Activated T-helper 1 cell treated with Interleukin-2 at 50 U/mL for 16 hours (primary cell): ENCODE measurements around the gene NSD1.
"Not testable (repeated sequence)": the region's sequence is repeated elsewhere in the genome, so short reads cannot be mapped to it uniquely, and the experiment has no call there.

Source experiments
- DNase-seq: peaks from one replicate; pipeline ENCODE4 v3.0.0-alpha.2; 2020; ENCODE audit warnings: low read depth

The NSD1 gene

DNA sequence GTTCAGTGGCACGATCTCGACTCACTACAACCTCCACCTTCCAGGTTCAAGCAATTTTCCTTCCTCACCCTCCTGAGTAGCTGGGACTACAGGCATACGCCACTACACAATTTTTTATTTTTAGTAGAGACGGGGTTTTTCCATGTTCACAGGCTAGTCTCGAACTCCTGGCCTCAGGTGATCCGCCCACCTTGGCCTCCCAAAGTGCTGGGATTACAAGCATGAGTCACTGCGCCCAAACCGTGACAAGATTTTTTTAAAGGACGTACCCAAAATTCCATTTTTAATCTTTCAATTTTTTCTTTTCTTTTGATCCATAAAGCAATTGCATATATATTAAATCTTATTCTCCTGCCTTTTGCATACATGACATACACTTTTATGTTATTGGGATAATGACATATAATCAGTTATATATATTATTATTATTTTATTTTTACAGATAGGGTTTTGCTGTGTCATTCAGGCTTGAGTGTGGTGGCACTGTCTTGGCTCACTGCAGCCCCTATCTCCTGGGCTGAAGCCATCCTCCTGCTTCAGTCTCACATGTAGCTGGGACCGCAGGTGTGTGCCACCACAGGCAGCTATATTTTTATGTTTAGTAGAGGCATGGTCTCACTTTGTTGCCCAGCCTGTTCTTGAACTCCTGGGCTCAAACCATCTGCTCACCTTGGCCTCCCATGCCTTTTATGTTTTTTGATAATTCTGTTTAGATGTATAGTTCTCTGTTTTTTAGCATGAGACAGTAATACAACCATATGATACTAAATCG is 98.1 kb downstream of the NSD1 start:
- DNase-seq: no peak

DNA sequence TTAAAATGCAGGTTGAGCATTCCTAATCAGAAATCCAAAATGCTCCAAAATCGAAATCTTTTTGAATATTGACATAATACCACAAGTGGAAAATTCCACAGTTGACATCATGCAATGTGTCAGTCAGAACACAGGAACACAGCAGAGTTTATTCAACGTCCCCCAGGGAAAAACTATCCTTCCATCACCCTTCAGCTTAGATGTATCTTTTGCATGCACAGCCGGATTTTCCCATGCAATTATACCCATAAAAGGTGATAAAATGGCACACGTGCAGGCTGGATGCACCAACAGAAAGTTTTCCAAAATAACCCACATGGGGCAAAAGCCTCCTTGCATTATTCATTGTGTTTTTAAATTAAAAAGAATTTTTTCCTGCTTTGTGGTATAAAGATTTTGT is 98.8 kb downstream of the NSD1 start:
- no peak for DNase-seq

DNA sequence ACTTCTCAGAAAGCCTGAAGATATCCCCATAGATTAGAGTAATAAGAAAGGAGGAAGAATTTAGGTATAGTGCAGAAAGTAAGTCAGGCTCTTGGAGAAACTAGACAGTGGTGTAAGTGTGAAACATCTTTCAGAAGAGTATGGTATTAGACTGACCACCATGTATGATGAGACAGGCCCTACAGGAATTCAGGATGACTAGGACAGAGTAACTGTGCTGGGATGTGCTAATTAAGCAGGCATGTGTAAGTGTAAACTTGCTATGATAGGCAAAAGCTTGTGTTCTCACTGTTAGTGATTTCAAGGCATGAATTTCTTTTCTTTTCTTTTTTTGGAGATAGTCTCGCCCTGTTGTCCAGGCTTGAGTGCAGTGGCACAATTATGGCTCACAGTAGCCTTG is 99.2 kb downstream of the NSD1 start:
- no peak for DNase-seq

DNA sequence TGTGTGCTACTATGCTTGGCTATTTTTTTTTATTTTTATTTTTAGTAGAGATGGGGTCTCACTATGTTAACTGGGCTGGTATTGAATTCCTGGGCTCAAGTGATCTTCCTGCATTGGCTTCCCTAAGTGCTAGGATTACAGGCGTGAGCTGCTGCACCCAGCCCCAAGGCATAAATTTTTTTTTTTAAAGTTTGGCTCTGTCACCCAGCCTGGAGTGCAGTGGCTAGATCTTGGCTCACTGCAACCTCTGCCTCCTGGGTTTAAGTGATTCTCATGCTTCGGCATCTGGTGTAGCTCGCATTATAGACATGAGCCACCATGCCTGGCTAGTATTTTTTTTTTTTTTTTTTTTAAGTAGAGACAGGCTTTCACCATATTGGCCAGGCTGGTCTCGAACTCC is 99.6 kb downstream of the NSD1 start:
- DNase-seq: no peak

DNA sequence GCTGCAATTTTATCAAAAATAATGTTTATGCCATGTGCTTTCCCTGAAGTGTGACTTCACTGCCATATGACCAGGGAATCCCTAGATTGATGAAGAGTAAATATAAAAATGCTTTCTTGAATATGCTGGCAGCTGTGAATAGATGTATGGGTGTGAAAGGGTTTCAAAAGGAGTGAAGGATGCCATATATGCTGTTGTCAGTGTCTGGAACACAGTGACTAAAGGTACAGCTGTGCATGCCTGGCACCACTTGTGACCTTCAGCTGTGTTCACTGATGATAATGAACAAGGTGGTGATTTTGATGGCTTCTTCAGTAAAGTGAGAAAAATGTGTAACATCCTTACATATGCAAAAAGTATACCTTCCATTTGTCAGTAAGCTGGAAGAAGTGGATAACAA is 100.2 kb downstream of the NSD1 start:
- DNase-seq: no peak

DNA sequence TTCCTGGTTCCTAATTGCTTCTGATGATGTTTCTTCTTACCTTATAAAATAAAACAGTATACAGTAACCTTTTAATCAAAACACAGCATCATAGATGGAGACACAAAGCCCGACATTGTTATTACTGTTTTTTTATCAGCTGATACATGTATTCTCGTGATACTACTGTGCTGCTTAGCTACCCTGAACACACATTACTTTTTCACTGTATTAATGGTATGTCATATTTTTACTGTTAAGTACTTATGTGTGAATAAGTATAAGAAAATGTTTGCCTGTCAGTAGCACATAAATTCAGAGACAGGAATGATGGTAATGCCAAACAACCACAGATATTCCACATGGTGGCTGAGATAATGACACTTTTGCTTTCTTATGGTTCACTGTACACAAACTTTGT is 101.3 kb downstream of the NSD1 start:
- no peak for DNase-seq

DNA sequence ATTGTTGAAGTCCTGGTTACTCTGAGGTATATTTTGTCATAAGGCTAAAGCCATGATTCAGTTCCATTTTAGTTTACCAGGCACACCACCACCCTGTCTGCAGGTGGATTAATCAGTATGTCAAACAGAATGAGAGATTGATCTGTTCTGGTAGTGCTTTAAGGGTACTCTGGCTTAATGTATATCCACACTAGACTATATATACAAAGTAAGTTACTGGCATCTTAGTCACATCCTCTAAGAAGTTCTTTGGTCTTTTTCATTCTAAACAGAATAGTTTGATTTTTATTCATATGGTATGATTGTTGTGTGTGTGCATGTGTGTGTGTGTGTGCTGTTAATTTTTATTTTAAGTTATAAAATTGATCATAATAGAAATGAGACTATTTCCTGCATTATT is 108.2 kb downstream of the NSD1 start:
- DNase-seq: no peak

DNA sequence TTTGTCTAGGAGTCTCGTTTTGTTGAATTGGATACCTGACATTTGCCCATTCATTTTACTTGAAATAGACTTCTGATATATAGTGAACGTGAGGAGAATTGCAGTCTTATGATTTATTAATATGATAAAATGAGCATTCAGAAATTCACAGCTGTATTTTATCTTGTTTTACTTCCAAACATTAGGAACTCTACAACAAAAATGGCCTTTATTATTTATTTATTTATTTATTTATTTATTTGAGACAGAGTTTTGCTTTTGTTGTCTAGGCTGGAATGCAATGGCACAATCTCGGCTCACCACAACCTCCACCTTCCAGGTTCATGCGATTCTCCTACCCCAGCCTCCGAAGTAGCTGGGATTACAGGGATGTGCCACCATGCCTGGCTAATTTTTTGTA is 108.7 kb downstream of the NSD1 start:
- no peak for DNase-seq

DNA sequence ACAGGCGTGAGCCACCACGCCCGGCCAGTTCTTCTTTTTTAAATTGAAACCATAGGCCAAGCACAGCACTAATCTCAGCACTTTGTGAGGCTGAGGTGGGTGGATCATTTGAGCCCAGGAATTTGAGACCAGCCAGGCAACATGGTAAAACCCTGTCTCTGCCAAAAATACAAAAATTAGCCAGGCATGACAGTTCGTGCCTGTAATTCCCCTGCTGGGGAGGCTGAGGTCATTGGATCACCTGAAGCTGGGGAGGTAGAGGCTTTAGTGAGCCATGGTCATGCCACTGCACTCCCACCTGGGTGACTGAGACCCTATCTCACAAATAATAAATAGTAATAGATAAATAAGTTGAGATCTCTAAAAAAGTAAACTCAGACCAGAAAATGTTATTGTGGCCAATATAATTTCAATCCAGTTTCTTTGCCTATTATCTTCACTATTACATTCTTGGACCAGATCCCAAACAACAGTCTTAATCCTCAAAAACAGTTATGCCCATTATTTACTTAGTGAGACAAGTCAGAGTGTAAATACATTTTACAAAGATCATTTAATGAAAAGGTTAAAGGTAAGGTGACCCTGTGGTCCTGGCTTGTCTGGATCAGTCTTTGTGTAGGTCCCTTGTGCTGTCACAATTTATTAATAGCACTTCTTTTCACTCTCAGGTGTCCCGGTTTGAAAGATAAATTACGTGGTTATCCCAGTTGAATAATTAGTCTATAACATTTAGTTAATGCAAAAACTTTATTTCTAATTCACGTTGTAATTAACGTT is 116.4 kb downstream of the NSD1 start:
- no peak for DNase-seq

DNA sequence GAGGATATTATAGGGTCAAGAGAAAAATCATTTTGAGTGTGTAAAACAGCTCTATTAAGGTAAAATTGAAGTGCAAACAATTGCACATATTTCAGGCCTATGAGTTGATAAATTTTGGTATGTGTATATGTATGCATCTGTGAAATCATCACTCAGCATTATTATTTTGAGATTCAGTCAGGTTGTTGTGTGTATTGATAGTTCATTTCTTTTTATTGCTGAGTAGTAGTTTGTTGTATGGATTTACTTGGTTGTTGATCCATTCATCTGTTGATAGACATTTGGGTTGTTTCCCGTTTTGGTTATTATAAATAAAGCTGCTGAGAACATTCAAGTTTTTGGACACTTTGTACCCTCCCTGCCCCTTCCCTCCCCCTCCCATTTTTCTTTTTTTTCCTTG is 119.7 kb downstream of the NSD1 start:
- no peak for DNase-seq

DNA sequence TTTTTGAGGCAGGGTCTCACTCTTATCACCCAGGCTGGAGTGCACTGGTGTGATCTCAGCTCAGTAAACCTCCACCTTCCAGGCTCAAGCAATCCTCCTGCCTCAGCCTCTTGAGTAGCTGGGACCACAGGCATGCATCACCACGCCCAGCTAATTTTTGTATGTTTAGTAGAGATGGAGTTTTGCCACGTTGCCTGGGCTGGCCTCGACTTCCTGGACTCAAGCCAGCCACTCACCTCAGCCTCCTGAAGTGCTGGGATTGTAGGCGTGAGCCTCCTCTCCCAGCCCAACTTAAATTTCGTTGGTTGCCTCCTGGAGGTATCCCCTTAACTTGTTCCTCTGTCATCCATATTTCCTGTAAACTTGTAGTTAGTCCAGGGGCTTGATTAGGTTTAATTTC is 122.7 kb downstream of the NSD1 start:
- no peak for DNase-seq

DNA sequence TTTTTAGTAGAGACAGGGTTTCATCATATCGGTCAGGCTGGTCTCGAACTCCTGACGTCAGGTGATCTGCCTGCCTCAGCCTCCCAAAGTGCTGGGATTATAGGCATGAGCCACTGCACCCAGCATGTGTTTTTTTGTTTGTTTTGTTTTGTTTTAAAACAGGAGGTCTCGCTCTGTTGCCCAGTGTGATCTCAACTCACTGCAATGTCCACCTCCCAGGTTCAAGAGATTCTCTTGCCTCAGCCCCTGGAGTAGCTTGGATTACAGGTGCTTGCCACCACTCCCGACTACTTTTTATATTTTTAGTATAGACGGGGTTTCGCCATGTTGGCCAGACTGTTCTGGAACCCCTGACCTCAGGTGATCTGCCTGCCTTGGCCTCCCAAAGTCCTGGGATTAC is 125.1 kb downstream of the NSD1 start:
- DNase-seq: not testable (repeated sequence)

DNA sequence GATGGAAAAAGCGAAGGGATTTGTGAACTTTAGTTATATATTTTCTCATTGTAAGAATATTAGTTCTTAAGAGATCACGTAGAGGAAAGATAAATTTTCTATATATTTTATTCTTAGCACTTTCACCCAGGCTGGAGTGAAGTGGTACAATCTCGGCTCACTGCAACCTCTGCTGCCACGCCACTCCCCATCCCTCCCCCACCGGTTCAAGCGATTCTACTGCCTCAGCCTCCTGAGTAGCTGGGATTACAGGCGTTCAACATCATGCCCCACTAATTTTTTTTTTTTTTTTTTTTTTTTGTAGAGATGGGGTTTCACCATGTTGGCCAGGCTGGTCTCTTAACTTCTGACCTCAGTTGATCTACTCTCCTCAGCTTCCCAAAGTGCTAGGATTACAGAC is 127.4 kb downstream of the NSD1 start:
- DNase-seq: no peak

DNA sequence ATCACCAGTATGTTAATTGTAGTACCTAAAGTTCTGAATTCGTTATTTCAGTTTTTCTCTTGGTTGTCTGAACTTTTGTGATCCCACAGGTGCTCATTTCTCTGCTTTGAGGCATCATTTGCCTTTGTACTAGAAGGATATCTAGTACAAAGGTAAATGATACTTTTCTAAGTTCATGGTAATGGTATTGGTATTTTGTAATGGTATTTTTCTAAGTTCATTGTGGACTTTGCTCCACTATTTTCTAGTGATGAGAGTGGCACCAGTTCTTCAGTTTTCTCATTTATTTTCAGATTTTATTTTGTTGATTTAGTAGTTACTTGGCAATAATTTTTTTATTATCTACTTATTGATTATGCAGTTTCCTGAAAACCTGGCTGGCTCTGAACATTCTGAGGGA is 127.9 kb downstream of the NSD1 start:
- no peak for DNase-seq

DNA sequence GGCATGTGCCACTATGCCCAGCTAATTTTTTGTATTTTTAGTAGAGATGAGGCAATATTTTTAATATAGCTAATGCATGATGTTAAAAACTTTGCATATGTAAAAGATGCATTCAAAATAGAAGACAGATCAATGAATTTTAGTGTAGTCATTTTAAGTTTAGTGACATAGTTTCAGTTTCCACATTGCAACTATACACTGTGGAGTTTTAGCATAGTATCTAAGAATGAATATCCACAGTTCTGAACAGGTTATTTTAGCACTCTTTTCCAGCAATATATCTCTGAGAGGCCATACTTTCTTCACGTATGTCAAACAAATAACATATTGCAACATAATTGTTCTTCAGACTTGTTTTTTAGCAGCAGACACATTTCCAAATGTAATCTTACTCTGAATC is 130.6 kb downstream of the NSD1 start:
- DNase-seq: no peak

DNA sequence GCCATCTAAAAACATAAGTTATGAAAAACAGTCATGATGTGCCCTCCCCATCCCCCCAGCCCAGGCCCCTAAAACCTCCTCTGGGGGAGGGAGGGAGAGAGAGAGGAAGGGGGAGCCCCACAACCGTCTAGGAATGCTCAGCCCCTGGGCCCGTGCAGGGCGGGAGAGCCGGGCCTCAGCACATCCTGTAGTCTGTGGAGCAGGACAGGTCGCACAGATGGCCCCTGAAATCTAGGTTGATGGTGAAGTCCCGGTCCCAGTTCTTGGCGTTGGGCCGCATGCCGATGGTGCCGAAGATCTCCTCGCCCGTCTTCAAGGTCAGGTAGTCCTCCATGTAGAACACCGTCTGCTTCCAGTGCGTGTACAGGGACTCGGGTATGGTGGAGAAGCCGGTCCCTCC is 131.8 kb downstream of the NSD1 start:
- no peak for DNase-seq

DNA sequence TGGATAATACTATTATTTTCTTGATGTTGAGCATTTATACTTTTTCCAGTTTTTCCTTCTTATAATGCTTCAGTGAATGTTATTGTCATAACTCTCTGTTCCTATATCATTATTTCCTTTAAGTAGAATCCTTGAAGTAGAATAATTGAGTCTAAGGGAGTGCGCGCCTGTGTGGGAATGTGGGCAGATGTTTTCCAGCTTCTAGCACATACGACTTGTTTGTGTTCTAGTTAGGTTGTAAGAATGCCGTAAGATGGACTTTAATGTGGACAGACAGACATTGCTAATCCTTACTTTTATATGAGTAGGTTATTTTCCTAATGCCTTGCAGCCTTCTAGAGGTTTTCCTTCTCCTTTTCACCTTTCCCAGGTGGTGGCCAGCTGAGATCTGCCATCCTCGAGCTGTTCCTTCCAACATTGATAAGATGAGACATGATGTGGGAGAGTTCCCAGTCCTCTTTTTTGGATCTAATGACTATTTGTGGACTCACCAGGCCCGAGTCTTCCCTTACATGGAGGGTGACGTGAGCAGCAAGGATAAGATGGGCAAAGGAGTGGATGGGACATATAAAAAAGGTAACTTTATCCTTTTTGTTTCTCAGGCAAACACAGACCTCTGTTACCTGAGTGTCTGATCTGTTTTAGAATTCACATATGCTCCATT is 135.8 kb downstream of the NSD1 start:
- DNase-seq: no peak

DNA sequence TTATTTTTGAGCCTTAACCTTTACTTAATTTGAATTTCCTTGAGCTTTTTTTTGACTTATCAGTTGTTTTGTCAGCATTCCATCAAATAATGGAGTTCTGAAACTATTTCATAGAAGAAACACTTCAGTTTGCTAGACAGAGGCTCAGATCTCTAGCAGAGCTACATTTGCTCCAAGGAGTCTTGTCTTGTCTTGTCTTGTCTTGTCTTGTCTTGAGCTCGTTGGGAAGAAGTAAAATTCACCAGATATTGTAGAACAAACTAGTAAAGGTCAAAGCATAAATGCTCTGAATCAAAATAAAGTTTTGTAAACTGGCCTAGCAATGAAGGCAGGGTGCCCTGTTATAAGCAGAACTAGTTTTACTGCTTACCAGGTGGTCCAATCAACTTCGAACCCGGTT is 136.4 kb downstream of the NSD1 start:
- DNase-seq: no peak

DNA sequence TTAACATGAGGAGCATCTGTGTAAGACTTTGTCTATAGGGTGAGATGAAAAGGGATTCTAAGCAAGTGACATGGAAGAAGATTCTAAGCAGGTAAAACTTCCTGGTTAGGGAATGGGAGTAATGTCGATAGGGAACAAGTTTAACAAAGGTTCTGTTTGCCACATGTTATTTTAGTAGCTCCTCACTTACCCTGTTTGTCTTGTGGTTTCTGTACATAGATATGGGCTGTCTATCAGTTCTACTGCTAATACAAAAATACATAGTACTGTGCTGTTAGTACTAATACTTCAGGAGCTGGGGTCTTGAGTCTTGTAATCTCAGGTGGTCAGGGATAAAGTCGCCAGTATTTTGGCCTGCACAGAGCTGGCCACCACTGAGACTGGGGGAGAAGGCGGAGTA is 137.1 kb downstream of the NSD1 start:
- no peak for DNase-seq

DNA sequence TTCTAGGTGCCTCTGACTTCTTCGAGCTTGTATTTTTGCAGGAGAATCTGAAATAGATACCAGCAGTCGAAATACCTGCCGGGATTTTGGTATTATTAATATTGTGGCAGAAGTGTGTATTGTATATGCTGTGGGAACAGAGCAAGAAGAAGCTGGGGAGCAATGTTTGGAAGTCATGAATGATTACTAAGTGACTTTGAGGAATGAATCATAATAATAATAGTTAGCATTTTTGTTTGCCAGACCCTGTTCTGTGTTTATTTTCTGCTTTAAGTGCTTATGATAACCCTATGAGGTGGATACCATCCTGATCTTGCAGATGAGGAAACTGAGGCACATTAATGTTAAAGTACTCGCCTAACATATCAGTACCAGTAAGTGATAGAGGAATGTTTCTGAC is 137.5 kb downstream of the NSD1 start:
- no peak for DNase-seq

DNA sequence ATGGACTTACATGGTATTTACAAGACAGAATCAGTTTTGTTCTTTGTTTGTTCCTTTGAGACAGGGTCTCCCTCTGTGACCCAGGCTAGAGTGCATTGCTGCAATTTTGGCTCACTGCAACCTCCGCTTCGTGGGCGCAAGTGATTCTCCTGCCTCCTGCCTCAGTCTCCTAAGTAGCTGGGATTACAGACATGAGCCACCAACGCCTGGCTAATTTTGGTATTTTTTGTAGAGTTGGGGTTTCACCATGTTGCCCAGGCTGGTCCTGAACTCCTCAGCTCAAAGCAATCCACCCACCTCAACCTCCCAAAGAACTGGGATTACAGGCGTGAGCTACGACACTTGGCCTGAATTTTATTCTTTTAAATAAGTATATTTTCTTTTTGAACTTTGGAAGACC is 142.3 kb downstream of the NSD1 start:
- no peak for DNase-seq

DNA sequence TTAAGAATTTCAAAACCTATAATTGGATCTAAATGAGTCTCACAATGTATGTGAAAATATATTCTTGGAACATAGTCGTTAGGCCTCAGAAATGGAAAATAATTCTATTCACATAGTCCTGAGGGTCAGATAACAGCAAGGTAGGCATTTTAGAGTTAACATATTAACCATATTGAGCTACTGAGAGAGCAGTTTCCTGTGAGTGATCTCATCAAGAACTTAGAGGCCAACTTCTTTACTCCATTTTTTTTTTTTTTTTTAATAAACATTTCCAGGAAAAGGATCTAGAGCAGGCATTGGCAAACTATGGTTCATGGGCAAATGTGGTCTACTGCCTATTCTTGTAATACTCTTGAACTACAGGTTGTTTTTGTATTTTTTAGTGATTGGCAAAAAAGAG is 143.3 kb downstream of the NSD1 start:
- no peak for DNase-seq

DNA sequence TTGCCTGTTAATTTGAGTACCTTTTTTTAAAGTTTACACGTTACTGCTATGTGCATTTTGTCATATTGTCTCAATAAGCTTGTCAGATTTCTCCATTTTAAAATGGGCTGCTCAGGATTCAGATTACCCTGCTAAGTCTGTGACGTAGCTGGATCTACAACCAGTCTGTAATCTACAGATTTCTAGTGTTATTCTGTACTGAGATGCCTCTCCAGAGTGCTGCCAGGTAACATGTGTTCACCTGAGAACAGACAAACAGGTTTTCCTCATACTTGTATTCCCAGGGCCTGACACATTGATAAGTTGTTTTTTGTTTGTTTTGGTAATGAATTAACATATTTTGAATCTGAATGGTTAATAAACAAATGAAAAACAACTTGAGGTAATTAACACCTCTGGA is 154.6 kb downstream of the NSD1 start:
- no peak for DNase-seq
